ENCODE data around the gene VEPH1. TPM values are rescaled to one million over a fixed set of nuclear protein-coding genes. Genes with fewer than 3 reads are reported as not detected.

The VEPH1 gene
- polyA plus RNA-seq, 2 of the 4 experiments (the other 2 are of a cell fraction): 0.04 to 0.16 TPM

DNA sequence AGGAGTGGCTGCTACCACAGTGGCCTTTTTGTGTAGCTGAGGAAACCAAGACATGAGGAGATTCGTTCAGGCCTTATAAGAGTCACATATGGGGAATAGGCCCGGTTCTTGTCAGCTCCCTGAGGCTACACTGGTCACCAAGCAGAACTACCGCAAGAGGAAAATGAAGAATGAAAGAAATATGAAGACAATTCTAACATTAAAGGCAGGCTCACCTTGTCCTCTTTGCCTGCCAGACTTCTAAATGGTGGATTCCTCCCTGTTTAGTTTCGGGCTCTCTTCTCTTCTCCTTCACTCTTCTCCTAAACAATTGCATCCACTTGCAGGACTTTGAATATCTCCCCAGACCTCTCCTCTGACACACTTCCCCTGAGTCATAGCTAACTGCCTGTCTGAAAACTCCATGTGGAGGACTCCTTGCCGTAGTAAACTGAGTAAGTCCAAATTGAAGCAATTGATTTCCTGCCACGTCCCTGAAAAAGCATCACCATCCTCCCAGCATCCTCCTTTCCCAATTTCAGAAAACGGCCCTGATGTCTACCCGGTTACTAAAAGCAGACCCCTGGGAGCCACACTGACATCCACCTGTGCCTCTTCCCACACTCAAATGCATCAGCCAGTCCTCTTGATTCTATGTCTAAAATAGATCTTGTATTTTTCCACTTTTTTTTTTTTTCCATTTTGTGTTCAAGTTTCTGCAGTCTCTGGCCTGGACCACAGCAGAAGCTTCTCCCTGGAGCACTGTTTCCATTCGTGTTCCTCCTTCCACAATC, 30.3 kb upstream of the VEPH1 start:
- H3K4me2 ChIP-seq: no peak overlapping the region
- no peak overlapping the region for H3K27ac ChIP-seq
- no peak overlapping the region for H3K4me3 ChIP-seq

GRCh38 chr3:157532529-157533297, 29.5 kb upstream of the VEPH1 start:
- CTCF ChIA-PET: interaction anchor here (0.6 to 4.2 kb wide), 39 partner anchors 10 to 1257 kb away, joined by 3 to 60 read pairs (median 5); partner anchors contain the start of genes GFM1, MLF1 and VEPH1
- TF ChIP-seq CEBPB (IDR thresholded peaks at IDR 0.05) (no peak), NR3C1 (IDR thresholded peaks at IDR 0.05) (no peak), JUNB (IDR thresholded peaks at IDR 0.05) (no peak), HDAC2 (IDR thresholded peaks at IDR 0.05) (no peak), HES2 (IDR thresholded peaks at IDR 0.05) (no peak), RNF2 (IDR thresholded peaks at IDR 0.05; ENCODE audit: borderline replicate concordance, low read depth) (no peak), RFX5 (IDR thresholded peaks at IDR 0.05) (no peak), KDM5A (IDR thresholded peaks at IDR 0.05) (no peak), EHF (CRISPR knock-in tag; IDR thresholded peaks at IDR 0.05) (no peak), POLR2A (IDR thresholded peaks at IDR 0.05; ENCODE audit: low read length) (no peak), FOSB (CRISPR knock-in tag; IDR thresholded peaks at IDR 0.05) (no peak), SMC3 (IDR thresholded peaks at IDR 0.05) (peak; percentile 74), ZFP36 (IDR thresholded peaks at IDR 0.05; ENCODE audit: borderline replicate concordance, partially characterized antibody) (no peak), ESRRA (IDR thresholded peaks at IDR 0.05; ENCODE audit: borderline replicate concordance, low read length) (no peak), ZC3H11A (IDR thresholded peaks at IDR 0.05) (no peak), RAD21 (conservative IDR thresholded peaks at IDR 0.05 in 1 of 2, IDR thresholded peaks at IDR 0.05 in 1 of 2) (peak; percentile 82 to 88), NFE2L2 (conservative IDR thresholded peaks at IDR 0.05; ENCODE audit: low read length) (no peak), HOXB13 (CRISPR knock-in tag; IDR thresholded peaks at IDR 0.05; ENCODE audit: low read depth) (no peak), CBX8 (IDR thresholded peaks at IDR 0.05) (no peak), PBX3 (IDR thresholded peaks at IDR 0.05) (no peak), CBX2 (IDR thresholded peaks at IDR 0.05; ENCODE audit: borderline replicate concordance, low read depth) (no peak), ZSCAN20 (CRISPR knock-in tag; IDR thresholded peaks at IDR 0.05) (no peak), CTCF (IDR thresholded peaks at IDR 0.05) (peak; percentile 83)
- TF ChIP-seq, protein P1, sequence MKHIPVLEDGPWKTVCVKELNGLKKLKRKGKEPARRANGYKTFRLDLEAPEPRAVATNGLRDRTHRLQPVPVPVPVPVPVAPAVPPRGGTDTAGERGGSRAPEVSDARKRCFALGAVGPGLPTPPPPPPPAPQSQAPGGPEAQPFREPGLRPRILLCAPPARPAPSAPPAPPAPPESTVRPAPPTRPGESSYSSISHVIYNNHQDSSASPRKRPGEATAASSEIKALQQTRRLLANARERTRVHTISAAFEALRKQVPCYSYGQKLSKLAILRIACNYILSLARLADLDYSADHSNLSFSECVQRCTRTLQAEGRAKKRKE (CRISPR knock-in tag; IDR thresholded peaks at IDR 0.05; ENCODE audit: low read depth): no peak

More for the DNA sequence above, 30.3 kb upstream of the VEPH1 start:
- POLR2A ChIA-PET: interaction anchor here (1.1 kb wide), 1 partner anchor 9 kb away, joined by 5 read pairs; no protein-coding TSS in a partner anchor
- 66% methylated on average over 9 of the region's 9 CpGs for WGBS (ENCODE audit: missing lambda C conversion rate)
- CTCF ChIA-PET: interaction anchor here (0.6 to 4.2 kb wide), 33 partner anchors 10 to 1256 kb away, joined by 3 to 60 read pairs (median 5); partner anchors contain the start of genes GFM1, MLF1 and VEPH1
- Histone ChIP-seq H3K9me3 (no peaks in the 10 kb centered on the region), H3K4me1 (no peaks in the 10 kb centered on the region)
- FAIRE-seq (no peak), ATAC-seq (0 out of 6 replicates have a peak, but pooled peaks of 1 of the 2 experiments have one; percentile 28), DNase-seq (ENCODE audit: low read depth in 1 of 2, low spot score in 1 of 2) (no peak)
- TF ChIP-seq HEYL (CRISPR knock-in tag; IDR thresholded peaks at IDR 0.05) (no peak), CTCF (IDR thresholded peaks at IDR 0.05) (no peak), ZC3H11A (IDR thresholded peaks at IDR 0.05) (no peak), MYC (IDR thresholded peaks at IDR 0.05; ENCODE audit: borderline replicate concordance, low read length) (no peak), EP300 (IDR thresholded peaks at IDR 0.05) (no peak), NPAS2 (CRISPR knock-in tag; IDR thresholded peaks at IDR 0.05; ENCODE audit: borderline replicate concordance) (no peak), ZFP36 (IDR thresholded peaks at IDR 0.05; ENCODE audit: borderline replicate concordance, partially characterized antibody) (no peak), HOXB13 (CRISPR knock-in tag; IDR thresholded peaks at IDR 0.05; ENCODE audit: low read depth) (no peak), TP53 (CRISPR knock-in tag; IDR thresholded peaks at IDR 0.05) (no peak)

More at GRCh38 chr3:157532529-157533297, 29.5 kb upstream of the VEPH1 start:
- peak; percentile 65 for FAIRE-seq
- H3K4me1 ChIP-seq: no peaks in the 10 kb centered on the region
- H3K9me3 ChIP-seq: no peaks in the 10 kb centered on the region
- DNase-seq (ENCODE audit: low read depth in 1 of 2, low spot score in 1 of 2): peak; percentile 58 to 64
- no peak overlapping the region for H3K4me2 ChIP-seq
- ATAC-seq: peak; percentile 90 to 97
- no peak overlapping the region for H3K4me3 ChIP-seq
- POLR2A ChIA-PET: interaction anchor here (1.1 kb wide), 1 partner anchor 10 kb away, joined by 5 read pairs; no protein-coding TSS in a partner anchor
- H3K27ac ChIP-seq: no peak overlapping the region
- 42% methylated on average over 7 of the region's 7 CpGs for WGBS (ENCODE audit: missing lambda C conversion rate)

Measured in A549 (cell line).